ACC112 (cell line): Measurements from ENCODE around the gene ATG7.
"Not testable (repeated sequence)": the region's sequence is repeated elsewhere in the genome, so short reads cannot be mapped to it uniquely, and the experiment has no call there.

ENCODE experiments used
- H2AFZ ChIP-seq: fragments of 200-600 bp; sonication (generic); one replicate; pipeline ENCODE4 v1.6.0; 2017; ENCODE audit warnings: antibody characterized with exemption, low read length; ENCODE audit not compliant: unreplicated experiment
- H3K27ac ChIP-seq: fragments of 200-600 bp; sonication (generic); 2 replicates; pipeline ENCODE4 v1.5.1; 2014; ENCODE audit warnings: low read depth, mild to moderate bottlenecking, antibody characterized with exemption, low read length, moderate library complexity
- H3K27me3 ChIP-seq: fragments of 200-600 bp; sonication (generic); 2 replicates; pipeline ENCODE4 v1.6.1; 2014; ENCODE audit warnings: mild to moderate bottlenecking, antibody characterized with exemption, low read length, moderate library complexity, mixed read lengths; ENCODE audit not compliant: insufficient read depth
- H3K36me3 ChIP-seq: fragments of 200-600 bp; sonication (generic); 2 replicates; pipeline ENCODE4 v1.6.1; 2016; ENCODE audit warnings: mild to moderate bottlenecking, antibody characterized with exemption, low read length, moderate library complexity, mixed read lengths; ENCODE audit not compliant: insufficient read depth
- H3K4me1 ChIP-seq: fragments of 200-600 bp; sonication (generic); one replicate; pipeline ENCODE4 v1.6.1; 2016; ENCODE audit warnings: low read length, mixed read lengths; ENCODE audit not compliant: insufficient read depth, unreplicated experiment, control insufficient read depth
- H3K4me3 ChIP-seq: fragments of 200-600 bp; sonication (generic); 2 replicates; pipeline ENCODE4 v1.5.1; 2014; ENCODE audit warnings: mild to moderate bottlenecking, low read depth, low read length
- H3K79me2 ChIP-seq: fragments of 200-600 bp; sonication (generic); one replicate; pipeline ENCODE4 v1.6.0; 2016; ENCODE audit warnings: low read length; ENCODE audit not compliant: control insufficient read depth, unreplicated experiment, insufficient read depth

The ATG7 gene

DNA sequence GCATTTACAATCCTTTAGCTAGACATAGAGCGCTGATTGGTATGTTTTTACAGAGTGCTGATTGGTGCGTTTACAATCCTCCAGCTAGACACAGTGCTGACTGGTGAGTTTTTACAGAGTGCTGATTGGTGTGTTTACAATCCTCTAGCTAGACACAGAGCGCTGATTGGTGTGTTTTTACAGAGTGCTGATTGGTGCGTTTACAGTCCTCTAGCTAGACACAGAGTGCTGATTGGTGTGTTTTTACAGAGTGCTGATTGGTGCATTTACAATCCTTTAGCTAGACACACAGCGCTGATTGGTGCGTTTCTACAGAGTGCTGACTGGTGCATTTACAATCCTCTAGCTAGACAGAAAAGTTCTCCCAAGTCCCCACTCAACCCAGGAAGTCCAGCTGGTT is 76.7 kb downstream of the ATG7 start:
- not testable (repeated sequence) for H3K27ac ChIP-seq, H3K79me2 ChIP-seq, H2AFZ ChIP-seq, H3K4me3 ChIP-seq, H3K27me3 ChIP-seq
- Histone ChIP-seq H3K4me1 (peaks cover 21% of the 10 kb centered on the region), H3K36me3 (peaks cover 58% of the 10 kb centered on the region)

- Histone ChIP-seq H3K36me3 (peaks cover 54% of the 10 kb centered on the region), H2AFZ (no peak overlapping the region), H3K4me3 (no peak overlapping the region), H3K27ac (peak overlapping the region; percentile 66), H3K79me2 (no peaks in the 10 kb centered on the region), H3K27me3 (no peaks in the 10 kb centered on the region), H3K4me1 (peaks cover 21% of the 10 kb centered on the region)
Observed at GRCh38 chr3:11349446-11349845, 77.2 kb downstream of the ATG7 start.

GRCh38 chr3:11350374-11350773 is 78.2 kb downstream of the ATG7 start:
- no peaks in the 10 kb centered on the region for H3K79me2 ChIP-seq
- H3K27ac ChIP-seq: peak overlapping the region; percentile 66
- H3K36me3 ChIP-seq: peaks cover 50% of the 10 kb centered on the region
- H3K27me3 ChIP-seq: no peaks in the 10 kb centered on the region
- H2AFZ ChIP-seq: no peak overlapping the region
- H3K4me3 ChIP-seq: no peak overlapping the region
- peaks cover 21% of the 10 kb centered on the region for H3K4me1 ChIP-seq

GRCh38 chr3:11351451-11351850 is 79.3 kb downstream of the ATG7 start:
- no peaks in the 10 kb centered on the region for H3K27me3 ChIP-seq
- no peaks in the 10 kb centered on the region for H3K79me2 ChIP-seq
- no peak overlapping the region for H2AFZ ChIP-seq
- H3K27ac ChIP-seq: peak overlapping the region; percentile 36; the same call in 1 of the 2 replicates
- H3K4me1 ChIP-seq: peaks cover 21% of the 10 kb centered on the region
- no peak overlapping the region for H3K4me3 ChIP-seq
- H3K36me3 ChIP-seq: peaks cover 47% of the 10 kb centered on the region

- Histone ChIP-seq H3K27ac (no peak overlapping the region), H3K27me3 (no peaks in the 10 kb centered on the region), H3K4me3 (no peak overlapping the region), H3K36me3 (peaks cover 31% of the 10 kb centered on the region), H3K4me1 (peaks cover 2% of the 10 kb centered on the region), H2AFZ (no peak overlapping the region), H3K79me2 (no peaks in the 10 kb centered on the region)
Observed at GRCh38 chr3:11356269-11356668, 84.1 kb downstream of the ATG7 start.

- no peak overlapping the region for H2AFZ ChIP-seq
- no peaks in the 10 kb centered on the region for H3K79me2 ChIP-seq
- peaks cover 22% of the 10 kb centered on the region for H3K4me1 ChIP-seq
- no peaks in the 10 kb centered on the region for H3K27me3 ChIP-seq
- H3K27ac ChIP-seq: no peak overlapping the region
- H3K4me3 ChIP-seq: no peak overlapping the region
- H3K36me3 ChIP-seq: peaks cover 41% of the 10 kb centered on the region
Observed at GRCh38 chr3:11362600-11362999, 90.4 kb downstream of the ATG7 start.

DNA sequence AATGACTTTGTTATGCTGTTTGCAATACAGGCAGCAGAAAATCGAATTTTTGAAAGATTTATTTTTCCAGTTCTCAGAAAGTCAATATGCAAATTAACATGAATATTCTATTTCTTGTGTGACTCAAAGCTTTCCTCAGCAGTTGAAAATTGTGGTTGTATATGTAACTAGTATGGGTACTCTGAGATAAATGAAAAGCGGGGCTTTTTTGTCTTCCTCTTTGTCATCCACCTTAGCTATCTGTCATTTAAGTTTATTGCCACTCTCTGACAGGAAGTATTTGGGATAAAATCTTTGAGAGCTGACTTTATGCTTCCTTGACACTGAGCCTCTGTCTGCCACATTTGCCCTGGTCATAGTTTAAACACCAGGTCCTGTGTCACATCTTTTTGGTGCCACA is 91.5 kb downstream of the ATG7 start:
- peaks cover 25% of the 10 kb centered on the region for H3K4me1 ChIP-seq
- no peaks in the 10 kb centered on the region for H3K79me2 ChIP-seq
- H3K27me3 ChIP-seq: no peaks in the 10 kb centered on the region
- peaks cover 36% of the 10 kb centered on the region for H3K36me3 ChIP-seq
- no peak overlapping the region for H3K4me3 ChIP-seq
- 0 out of 2 replicates have a peak overlapping the region, but pooled peaks have one; percentile 13 for H3K27ac ChIP-seq
- H2AFZ ChIP-seq: no peak overlapping the region

DNA sequence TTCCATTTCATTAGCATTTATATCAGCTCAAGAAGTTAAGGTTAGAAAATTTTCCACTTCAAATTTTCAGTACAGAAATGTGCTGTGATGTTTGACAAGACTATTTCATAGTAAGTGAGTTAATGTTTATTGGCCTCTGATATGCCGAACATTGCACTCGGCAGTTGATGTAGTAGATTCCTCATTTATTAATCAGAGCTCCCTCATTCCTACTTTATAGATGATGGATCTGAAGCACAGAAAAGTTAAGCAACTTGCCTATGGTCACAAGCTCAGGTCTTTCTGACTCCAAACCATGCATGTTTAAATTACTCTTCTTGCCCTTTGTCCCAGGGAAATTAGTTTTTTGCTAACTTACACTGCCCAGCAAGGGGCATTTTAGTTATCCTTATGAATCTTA is 92.0 kb downstream of the ATG7 start:
- Histone ChIP-seq H3K27ac (0 out of 2 replicates have a peak overlapping the region, but pooled peaks have one; percentile 13), H3K36me3 (peaks cover 37% of the 10 kb centered on the region), H3K27me3 (no peaks in the 10 kb centered on the region), H2AFZ (no peak overlapping the region), H3K4me3 (no peak overlapping the region), H3K79me2 (no peaks in the 10 kb centered on the region), H3K4me1 (peaks cover 25% of the 10 kb centered on the region)

DNA sequence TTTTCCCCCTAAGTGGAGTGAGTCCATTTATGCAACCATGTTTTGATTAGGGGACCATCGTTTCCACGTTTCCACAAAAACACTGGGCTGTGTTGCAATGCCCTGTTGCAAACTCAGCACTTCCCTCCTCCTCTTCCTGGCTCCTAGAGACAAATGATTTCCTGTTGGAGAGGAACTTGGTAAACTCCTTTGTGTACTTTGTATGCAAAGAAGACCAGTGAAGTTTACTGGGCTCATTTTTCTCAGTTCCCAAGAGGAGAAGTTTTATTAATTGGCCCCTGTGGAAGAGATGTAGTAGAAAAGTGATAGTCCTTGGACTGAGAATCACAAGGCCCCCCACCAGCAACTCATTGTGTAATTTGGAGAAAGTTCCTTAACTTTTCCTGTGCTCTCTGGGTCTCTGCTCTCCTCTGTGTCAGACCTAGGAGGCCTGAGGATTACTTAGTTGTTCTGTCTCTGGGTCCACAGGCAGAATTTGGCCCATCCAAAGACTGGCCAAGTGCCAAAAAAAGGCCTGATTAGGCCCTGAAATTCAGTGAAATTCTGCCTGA is 95.0 kb downstream of the ATG7 start:
- Histone ChIP-seq H3K4me3 (no peak overlapping the region), H3K36me3 (peaks cover 27% of the 10 kb centered on the region), H3K79me2 (no peaks in the 10 kb centered on the region), H3K27me3 (no peaks in the 10 kb centered on the region), H2AFZ (peak overlapping the region; percentile 30), H3K4me1 (peaks cover 25% of the 10 kb centered on the region), H3K27ac (peak overlapping the region; percentile 81)

DNA sequence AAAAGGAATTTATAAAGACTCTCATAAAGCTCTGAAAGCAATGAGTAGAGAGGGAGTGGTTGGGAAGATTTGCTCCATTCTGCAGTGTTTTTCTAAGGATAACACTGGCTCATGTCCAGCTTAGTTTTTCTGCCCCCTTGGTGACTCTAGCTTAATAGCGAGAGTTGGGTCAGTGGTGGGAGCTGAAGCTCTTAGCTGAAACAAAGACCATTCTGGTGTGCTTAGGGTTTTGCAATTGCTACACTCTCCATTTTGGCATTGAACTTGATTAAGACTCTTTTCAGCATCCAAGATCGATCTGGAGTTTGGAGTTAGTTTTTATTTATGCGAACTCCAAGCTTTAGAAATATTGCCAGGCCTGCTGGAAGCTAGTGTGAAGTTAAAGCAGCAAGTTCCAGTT is 98.0 kb downstream of the ATG7 start:
- no peak overlapping the region for H3K27ac ChIP-seq
- H3K36me3 ChIP-seq: peaks cover 13% of the 10 kb centered on the region
- no peaks in the 10 kb centered on the region for H3K79me2 ChIP-seq
- H2AFZ ChIP-seq: no peak overlapping the region
- H3K4me1 ChIP-seq: peaks cover 17% of the 10 kb centered on the region
- no peak overlapping the region for H3K4me3 ChIP-seq
- H3K27me3 ChIP-seq: no peaks in the 10 kb centered on the region

DNA sequence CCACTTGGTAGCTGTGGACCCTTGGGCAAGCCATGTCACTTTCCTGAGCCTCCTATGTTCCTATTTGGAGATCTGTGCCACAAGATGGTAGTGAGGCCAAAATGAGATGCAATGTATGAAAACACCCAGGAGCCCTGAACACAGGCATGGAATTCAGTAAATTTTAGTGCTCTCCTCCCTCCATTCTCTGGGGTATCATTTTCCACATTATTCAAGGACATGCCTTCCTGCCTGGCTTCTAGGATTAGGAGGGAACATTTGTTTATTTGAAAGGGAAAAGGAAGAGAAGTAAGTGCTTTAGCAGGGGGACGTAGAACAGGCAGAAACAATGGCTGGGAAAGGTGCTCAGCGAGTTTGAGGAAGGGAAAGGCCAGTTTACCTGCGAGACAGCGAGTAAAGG is 98.8 kb downstream of the ATG7 start:
- H3K4me3 ChIP-seq: no peak overlapping the region
- peaks cover 17% of the 10 kb centered on the region for H3K4me1 ChIP-seq
- H3K36me3 ChIP-seq: peaks cover 9% of the 10 kb centered on the region; the same call in 1 of the 2 replicates
- no peak overlapping the region for H3K27ac ChIP-seq
- H2AFZ ChIP-seq: no peak overlapping the region
- H3K79me2 ChIP-seq: no peaks in the 10 kb centered on the region
- no peaks in the 10 kb centered on the region for H3K27me3 ChIP-seq
